GM12878 (cell line): ENCODE data around the gene SEPHS1. TPM values are rescaled to one million over a fixed set of nuclear protein-coding genes. Genes with fewer than 3 reads are reported as not detected.

Experiments used
- BHLHE40 ChIP-seq, 2 experiments: fragments of 450-650 bp in 1 of 2; IDR thresholded peaks; 2 replicates each; pipeline ENCODE4 v1.6.1; 2011 to 2017; ENCODE audit warnings: low read depth in 2 of 2, borderline replicate concordance in 1 of 2, improper control_type of control experiment in 1 of 2, low read length in 1 of 2, mild to moderate bottlenecking in 1 of 2
- IKZF1 ChIP-seq: fragments of 450-650 bp; conservative IDR thresholded peaks from 2 replicates; pipeline ENCODE4 v1.6.1; 2017; ENCODE audit warnings: antibody characterized with exemption, mild to moderate bottlenecking
- TBL1XR1 ChIP-seq: IDR thresholded peaks from 2 replicates; pipeline ENCODE4 v1.6.1; 2012; ENCODE audit warnings: low read depth, low read length, improper control_type of control experiment
- polyA plus RNA-seq, 11 experiments: library from polyadenylated mRNA; depleted of rRNA in 4 of 11; unstranded in 6 of 11; stranded (reverse) in 5 of 11; fragments of >200 nt; fragmentation: Nextera tagmentation in 4 of 11; fragmentation: Illumina TruSeq in 1 of 11; extraction: Ambion mirVana in 4 of 11; extraction: Trizol in 1 of 11; gene quantifications; 1 replicate in 1 of 11; 2 replicates in 10 of 11; pipeline versions ENCODE4 v1.2.1 to v1.2.3, GENCODE V29; 2011 to 2016; ENCODE audit warnings: inconsistent platforms in 2 of 11, missing spikeins in 2 of 11, low read depth in 1 of 11
- total RNA-seq, 4 experiments: library from RNA; depleted of rRNA in 3 of 4; stranded (reverse); fragments of >200 nt in 3 of 4; fragmentation: Illumina TruSeq in 1 of 4; extraction: Trizol in 1 of 4; gene quantifications; 2 replicates each; pipeline versions ENCODE4 v1.2.1 to v1.2.3, GENCODE V29; 2013 to 2021
- TF ChIP-seq, protein P1 (sequence below): fragments of 450-650 bp; formaldehyde crosslinking; IDR thresholded peaks from 2 replicates; pipeline ENCODE4 v1.4.0; 2020; ENCODE audit warnings: mild to moderate bottlenecking, moderate library complexity
- TF ChIP-seq, protein P2 (sequence below): fragments of 450-650 bp; IDR thresholded peaks from 2 replicates; pipeline ENCODE4 v1.6.1; 2018; ENCODE audit warnings: borderline replicate concordance, mild to moderate bottlenecking; ENCODE audit not compliant: partially characterized antibody

The SEPHS1 gene
- total and polyA plus RNA-seq, 10 of the 15 experiments (the other 5 are each of a cell fraction or from before 2014, with no cell fraction given): 14.7 to 85.4 (median 48.5) TPM

GRCh38 chr10:13351340-13351915 lies 3.3 kb upstream of the SEPHS1 start (continued):
- TF ChIP-seq, protein P1, sequence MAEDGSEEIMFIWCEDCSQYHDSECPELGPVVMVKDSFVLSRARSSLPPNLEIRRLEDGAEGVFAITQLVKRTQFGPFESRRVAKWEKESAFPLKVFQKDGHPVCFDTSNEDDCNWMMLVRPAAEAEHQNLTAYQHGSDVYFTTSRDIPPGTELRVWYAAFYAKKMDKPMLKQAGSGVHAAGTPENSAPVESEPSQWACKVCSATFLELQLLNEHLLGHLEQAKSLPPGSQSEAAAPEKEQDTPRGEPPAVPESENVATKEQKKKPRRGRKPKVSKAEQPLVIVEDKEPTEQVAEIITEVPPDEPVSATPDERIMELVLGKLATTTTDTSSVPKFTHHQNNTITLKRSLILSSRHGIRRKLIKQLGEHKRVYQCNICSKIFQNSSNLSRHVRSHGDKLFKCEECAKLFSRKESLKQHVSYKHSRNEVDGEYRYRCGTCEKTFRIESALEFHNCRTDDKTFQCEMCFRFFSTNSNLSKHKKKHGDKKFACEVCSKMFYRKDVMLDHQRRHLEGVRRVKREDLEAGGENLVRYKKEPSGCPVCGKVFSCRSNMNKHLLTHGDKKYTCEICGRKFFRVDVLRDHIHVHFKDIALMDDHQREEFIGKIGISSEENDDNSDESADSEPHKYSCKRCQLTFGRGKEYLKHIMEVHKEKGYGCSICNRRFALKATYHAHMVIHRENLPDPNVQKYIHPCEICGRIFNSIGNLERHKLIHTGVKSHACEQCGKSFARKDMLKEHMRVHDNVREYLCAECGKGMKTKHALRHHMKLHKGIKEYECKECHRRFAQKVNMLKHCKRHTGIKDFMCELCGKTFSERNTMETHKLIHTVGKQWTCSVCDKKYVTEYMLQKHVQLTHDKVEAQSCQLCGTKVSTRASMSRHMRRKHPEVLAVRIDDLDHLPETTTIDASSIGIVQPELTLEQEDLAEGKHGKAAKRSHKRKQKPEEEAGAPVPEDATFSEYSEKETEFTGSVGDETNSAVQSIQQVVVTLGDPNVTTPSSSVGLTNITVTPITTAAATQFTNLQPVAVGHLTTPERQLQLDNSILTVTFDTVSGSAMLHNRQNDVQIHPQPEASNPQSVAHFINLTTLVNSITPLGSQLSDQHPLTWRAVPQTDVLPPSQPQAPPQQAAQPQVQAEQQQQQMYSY (CRISPR knock-in tag): no peak
- TF ChIP-seq IKZF1 (peak; percentile 27; the same call in 1 of the 2 replicates), BHLHE40 (IDR thresholded peaks at IDR 0.05; ENCODE audit: borderline replicate concordance in 1 of 2, low read depth in 2 of 2, low read length in 1 of 2) (peak in 1 of 2 experiments; percentile 30; a peak in 1 of 4 replicates), TBL1XR1 (no peak)
- TF ChIP-seq, protein P2, sequence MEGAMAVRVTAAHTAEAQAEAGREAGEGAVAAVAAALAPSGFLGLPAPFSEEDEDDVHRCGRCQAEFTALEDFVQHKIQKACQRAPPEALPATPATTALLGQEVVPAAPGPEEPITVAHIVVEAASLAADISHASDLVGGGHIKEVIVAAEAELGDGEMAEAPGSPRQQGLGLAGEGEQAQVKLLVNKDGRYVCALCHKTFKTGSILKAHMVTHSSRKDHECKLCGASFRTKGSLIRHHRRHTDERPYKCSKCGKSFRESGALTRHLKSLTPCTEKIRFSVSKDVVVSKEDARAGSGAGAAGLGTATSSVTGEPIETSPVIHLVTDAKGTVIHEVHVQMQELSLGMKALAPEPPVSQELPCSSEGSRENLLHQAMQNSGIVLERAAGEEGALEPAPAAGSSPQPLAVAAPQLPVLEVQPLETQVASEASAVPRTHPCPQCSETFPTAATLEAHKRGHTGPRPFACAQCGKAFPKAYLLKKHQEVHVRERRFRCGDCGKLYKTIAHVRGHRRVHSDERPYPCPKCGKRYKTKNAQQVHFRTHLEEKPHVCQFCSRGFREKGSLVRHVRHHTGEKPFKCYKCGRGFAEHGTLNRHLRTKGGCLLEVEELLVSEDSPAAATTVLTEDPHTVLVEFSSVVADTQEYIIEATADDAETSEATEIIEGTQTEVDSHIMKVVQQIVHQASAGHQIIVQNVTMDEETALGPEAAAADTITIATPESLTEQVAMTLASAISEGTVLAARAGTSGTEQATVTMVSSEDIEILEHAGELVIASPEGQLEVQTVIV: no peak
